B cell (primary cell): ENCODE results near the gene SFMBT2. TPM values are rescaled to one million over a fixed set of nuclear protein-coding genes. Genes with fewer than 3 reads are reported as not detected.

Source experiments
- ATAC-seq: fragments of 200-7000 bp; cut with Tn5 transposase; one replicate; pipeline ENCODE4 v1.10.0; 2021; ENCODE audit warnings: low read depth, mild to moderate bottlenecking, moderate number of reproducible peaks, moderate library complexity
- CTCF ChIA-PET: fragments of 350-600 bp; sonication (Branson Sonifier 250); formaldehyde crosslinking; loops from one replicate; lab custom pipeline; 2021; ENCODE audit warnings: antibody characterized with exemption, inconsistent platforms; lab: Charles Lee
- POLR2A ChIA-PET: fragments of 350-600 bp; sonication (Branson Sonifier 250); formaldehyde crosslinking; loops from one replicate; lab custom pipeline; 2021; ENCODE audit warnings: antibody characterized with exemption; lab: Charles Lee
- DNase-seq: peaks from one replicate; pipeline ENCODE4 v3.0.0; 2013
- H2AFZ ChIP-seq: 2 replicates; pipeline ENCODE4 v1.6.1; 2012; ENCODE audit warnings: mild to moderate bottlenecking, low read depth, low read length; ENCODE audit not compliant: insufficient read depth, poor library complexity, severe bottlenecking
- H3K27ac ChIP-seq, 2 donors: 1 replicate in 1 of 2; 2 replicates in 1 of 2; pipeline ENCODE4 v1.5.1; 2012 to 2013; ENCODE audit warnings: low read length in 2 of 2, mild to moderate bottlenecking in 2 of 2, moderate library complexity in 1 of 2
- H3K27me3 ChIP-seq, 4 experiments: fragments of 200-600 bp in 1 of 4; sonication (generic) in 1 of 4; replicated peaks in 1 of 4; 1 replicate in 2 of 4; 2 replicates in 2 of 4; pipeline versions ENCODE4 v1.6.1 to v1.7.0; 2013 to 2016; ENCODE audit warnings: low read length in 3 of 4, mild to moderate bottlenecking in 2 of 4, mixed read lengths in 1 of 4, moderate library complexity in 1 of 4; ENCODE audit not compliant: insufficient read depth in 4 of 4, control insufficient read depth in 3 of 4; ENCODE audit errors: control extremely low read depth in 1 of 4
- H3K36me3 ChIP-seq, 2 experiments: replicated peaks in 1 of 2; 1 replicate in 1 of 2; 2 replicates in 1 of 2; pipeline versions ENCODE4 v1.6.1 to v1.7.1; 2013; ENCODE audit warnings: low read length in 1 of 2; ENCODE audit not compliant: insufficient read depth in 2 of 2, control insufficient read depth in 1 of 2; ENCODE audit errors: control extremely low read depth in 1 of 2, extremely low read depth in 1 of 2
- H3K4me1 ChIP-seq, 2 donors: fragments of 200-600 bp in 1 of 2; sonication (generic) in 1 of 2; 1 replicate in 1 of 2; 2 replicates in 1 of 2; pipeline versions ENCODE4 v1.5.1 to v1.6.1; 2013 to 2017; ENCODE audit warnings: low read length in 2 of 2; ENCODE audit not compliant: control insufficient read depth in 2 of 2, insufficient read depth in 2 of 2
- H3K4me2 ChIP-seq: replicated peaks from 2 replicates; pipeline ENCODE3; 2012; ENCODE audit warnings: mild to moderate bottlenecking, low read depth, low read length; ENCODE audit not compliant: poor library complexity, severe bottlenecking
- H3K4me3 ChIP-seq, 5 experiments: fragments of 200-600 bp in 1 of 5; sonication (generic) in 1 of 5; 1 replicate in 3 of 5; 2 replicates in 2 of 5; pipeline versions ENCODE4 v1.5.1 to v1.7.0; 2011 to 2016; ENCODE audit warnings: low read length in 4 of 5, mild to moderate bottlenecking in 4 of 5, low read depth in 2 of 5, control low read depth in 1 of 5, moderate library complexity in 1 of 5; ENCODE audit not compliant: insufficient read depth in 1 of 5; ENCODE audit errors: control extremely low read depth in 1 of 5, extremely low read depth in 1 of 5
- H3K79me2 ChIP-seq: fragments of 200-600 bp; sonication (generic); one replicate; pipeline ENCODE4 v1.6.0; 2016; ENCODE audit warnings: low read length; ENCODE audit not compliant: control insufficient read depth, insufficient read depth
- H3K9ac ChIP-seq: fragments of 200-600 bp; sonication (generic); 2 replicates; pipeline ENCODE4 v1.6.1; 2017; ENCODE audit warnings: mild to moderate bottlenecking, low read length, moderate library complexity
- H3K9me3 ChIP-seq, 3 donors: one replicate each; pipeline versions ENCODE4 v1.6.1 to v1.7.1; 2013; ENCODE audit warnings: low read length in 2 of 3; ENCODE audit not compliant: control insufficient read depth in 2 of 3, insufficient read depth in 1 of 3; ENCODE audit errors: control extremely low read depth in 1 of 3
- H4K20me1 ChIP-seq: 2 replicates; pipeline ENCODE4 v1.6.0; 2012; ENCODE audit warnings: mild to moderate bottlenecking, low read length; ENCODE audit not compliant: insufficient read depth, control insufficient read depth, poor library complexity, severe bottlenecking
- H3K27ac Mint-ChIP-seq: one replicate; pipeline ENCODE4 v1.8.0; 2021; ENCODE audit warnings: mixed read lengths
- H3K27me3 Mint-ChIP-seq: one replicate; pipeline ENCODE4 v1.8.0; 2021; ENCODE audit warnings: mixed read lengths
- H3K4me1 Mint-ChIP-seq: one replicate; pipeline ENCODE4 v1.8.0; 2021; ENCODE audit warnings: mixed read lengths
- H3K4me3 Mint-ChIP-seq: one replicate; pipeline ENCODE4 v1.8.0; 2021; ENCODE audit warnings: mixed read lengths
- H3K9me3 Mint-ChIP-seq: one replicate; pipeline ENCODE4 v1.8.0; 2022; ENCODE audit warnings: mixed read lengths; ENCODE audit not compliant: insufficient read depth
- CTCF ChIP-seq: fragments of 200-600 bp; IDR thresholded peaks from one replicate; pipeline ENCODE4 v1.8.0; 2022; ENCODE audit warnings: antibody characterized with exemption, mild to moderate bottlenecking
- EZH2 ChIP-seq: IDR thresholded peaks from 2 replicates; pipeline ENCODE4 v1.6.1; 2012; ENCODE audit warnings: borderline replicate concordance, low read depth, mild to moderate bottlenecking, moderate library complexity, low read length; ENCODE audit not compliant: insufficient read depth, poor library complexity, severe bottlenecking
- WGBS: methylation state at CpG from one replicate; pipeline ENCODE4 v1.1.5; 2013; ENCODE audit warnings: missing lambda C conversion rate; ENCODE audit not compliant: insufficient coverage; 5-methylcytosine and 5-hydroxymethylcytosine counted together
- intact Hi-C: fragments of 100-400 bp; cut with micrococcal nuclease; formaldehyde crosslinking; loops from one replicate; pipeline ENCODE4 v1.10.0; 2022
- polyA plus RNA-seq: library from polyadenylated mRNA; depleted of rRNA; stranded (reverse); fragments of >200 nt; gene quantifications from 2 replicates; pipeline ENCODE4 v1.2.3, GENCODE V29; 2012
- total RNA-seq, 2 donors: library from RNA; stranded (reverse); fragments of 120-200 nt in 1 of 2; gene quantifications; 1 replicate in 1 of 2; 2 replicates in 1 of 2; pipeline versions ENCODE4 v1.2.3 to v1.2.4, GENCODE V29; 2013 to 2022

Gene SFMBT2
- total and polyA plus RNA-seq, 2 donors (not counting 1 experiment from before 2014, with no cell fraction given), result 2.3 to 24.0 TPM

- Histone ChIP-seq H3K27me3 (no peaks in the 10 kb centered on the region), H3K4me1 (no peaks in the 10 kb centered on the region), H3K4me2 (no peak overlapping the region), H3K9ac (no peak overlapping the region), H3K79me2 (no peaks in the 10 kb centered on the region), H4K20me1 (no peaks in the 10 kb centered on the region), H2AFZ (no peak overlapping the region), H3K36me3 (peaks cover 0 to 3% of the 10 kb centered on the region in 2 experiments), H3K9me3 (no peaks in the 10 kb centered on the region), H3K27ac (no peak overlapping the region), H3K4me3 (no peak overlapping the region)
- POLR2A ChIA-PET, result no interaction called here
- H3K9me3 Mint-ChIP-seq, result no peaks in the 10 kb centered on the region
- peaks cover 4% of the 10 kb centered on the region for H3K4me1 Mint-ChIP-seq
- no peak for TF ChIP-seq EZH2
- no peak for TF ChIP-seq CTCF
- no peak overlapping the region for H3K27ac Mint-ChIP-seq
- H3K27me3 Mint-ChIP-seq, result no peaks in the 10 kb centered on the region
- intact Hi-C loops, result no loop called here
- CTCF ChIA-PET, result interaction anchor here (0.8 to 1.5 kb wide), 2 partner anchors 141 to 420 kb away, joined by 4 read pairs; no protein-coding TSS in a partner anchor
- ATAC-seq, result no peak
- H3K4me3 Mint-ChIP-seq, result no peak overlapping the region
- no peak for DNase-seq
- 90% methylated on average over 2 of the region's 4 CpGs for WGBS
Measured at GRCh38 chr10:7267142-7267541, 143.7 kb downstream of the SFMBT2 start.

- Histone ChIP-seq H3K36me3 (peaks cover 0 to 2% of the 10 kb centered on the region in 2 experiments), H4K20me1 (no peaks in the 10 kb centered on the region), H3K9ac (no peak overlapping the region), H3K27ac (no peak overlapping the region), H3K4me2 (no peak overlapping the region), H3K9me3 (no peaks in the 10 kb centered on the region), H2AFZ (no peak overlapping the region), H3K79me2 (no peaks in the 10 kb centered on the region), H3K4me3 (no peak overlapping the region), H3K4me1 (peaks cover 0 to 3% of the 10 kb centered on the region in 2 donors), H3K27me3 (no peaks in the 10 kb centered on the region)
- ATAC-seq (no peak), DNase-seq (no peak)
- CTCF ChIA-PET, result interaction anchor here (1.0 to 1.8 kb wide), 2 partner anchors 9 to 151 kb away, joined by 3 to 4 read pairs; no protein-coding TSS in a partner anchor
- H3K27ac Mint-ChIP-seq, result no peak overlapping the region
- POLR2A ChIA-PET, result no interaction called here
- WGBS, result 100% methylated on average over 3 of the region's 8 CpGs
- intact Hi-C loops, result no loop called here
- no peak overlapping the region for H3K4me3 Mint-ChIP-seq
- peaks cover 4% of the 10 kb centered on the region for H3K4me1 Mint-ChIP-seq
- TF ChIP-seq CTCF, result no peak
- TF ChIP-seq EZH2, result no peak
- H3K27me3 Mint-ChIP-seq, result no peaks in the 10 kb centered on the region
- H3K9me3 Mint-ChIP-seq, result no peaks in the 10 kb centered on the region
Measured at GRCh38 chr10:7265396-7266123, 145.3 kb downstream of the SFMBT2 start.
